ENCODE results near the gene TSPAN18. TPM values are rescaled to one million over a fixed set of nuclear protein-coding genes. Genes with fewer than 3 reads are reported as not detected.

Gene TSPAN18
- total RNA-seq, 2 experiments from 2014 or later = 7.3 to 8.4 TPM

DNA sequence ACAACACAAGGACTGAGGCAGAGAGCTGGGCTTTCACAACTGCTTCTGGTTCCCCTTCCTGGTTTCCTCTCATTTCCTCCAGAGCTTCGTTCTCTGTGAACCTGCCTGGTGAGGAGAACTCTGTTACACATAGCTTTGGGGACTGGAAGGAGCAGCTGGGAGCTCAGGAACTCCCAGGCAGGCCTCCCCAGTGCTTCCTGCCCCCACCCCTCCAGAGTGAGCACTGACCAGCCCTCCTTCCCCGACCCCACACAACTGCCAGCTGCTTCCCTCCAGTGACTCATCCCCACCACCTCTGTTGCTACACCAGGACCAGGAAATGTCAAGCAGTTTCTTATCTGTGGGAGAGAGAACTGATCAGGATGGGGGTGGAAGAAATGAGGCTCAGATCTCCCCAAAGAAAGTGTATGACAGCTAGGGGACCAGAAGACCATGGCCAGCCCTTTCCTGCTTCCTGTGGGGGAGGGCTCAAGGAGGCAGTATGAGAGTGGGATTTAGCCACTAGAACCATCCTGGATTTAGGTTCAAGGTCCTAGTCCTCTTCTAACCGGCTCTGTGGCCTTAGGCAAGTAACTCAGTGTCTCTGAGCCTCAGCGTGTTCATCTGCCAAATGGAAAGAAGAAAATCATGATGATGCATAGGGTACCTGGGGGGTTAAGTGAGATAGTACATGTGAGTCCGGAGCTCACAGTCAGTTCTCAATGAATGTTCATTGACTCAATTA lies 228.4 kb downstream of the TSPAN18 start:
- DNase-seq = no peak
- H3K27me3 Mint-ChIP-seq (ENCODE audit: low read depth) = peaks cover 2% of the 10 kb centered on the region
- intact Hi-C loops (cut with micrococcal nuclease) = no loop called here
- no peaks in the 10 kb centered on the region for H3K36me3 Mint-ChIP-seq (ENCODE audit: low read depth)
- peaks cover 6% of the 10 kb centered on the region for H3K4me1 Mint-ChIP-seq (ENCODE audit: low read depth)
- no peak overlapping the region for H3K4me3 Mint-ChIP-seq
- H3K9me3 Mint-ChIP-seq = no peaks in the 10 kb centered on the region
- CTCF ChIA-PET = interaction anchor here (1.2 kb wide), 2 partner anchors 148 to 150 kb away, joined by 4 to 7 read pairs; no protein-coding TSS in a partner anchor
- no peak overlapping the region for H3K27ac Mint-ChIP-seq

DNA sequence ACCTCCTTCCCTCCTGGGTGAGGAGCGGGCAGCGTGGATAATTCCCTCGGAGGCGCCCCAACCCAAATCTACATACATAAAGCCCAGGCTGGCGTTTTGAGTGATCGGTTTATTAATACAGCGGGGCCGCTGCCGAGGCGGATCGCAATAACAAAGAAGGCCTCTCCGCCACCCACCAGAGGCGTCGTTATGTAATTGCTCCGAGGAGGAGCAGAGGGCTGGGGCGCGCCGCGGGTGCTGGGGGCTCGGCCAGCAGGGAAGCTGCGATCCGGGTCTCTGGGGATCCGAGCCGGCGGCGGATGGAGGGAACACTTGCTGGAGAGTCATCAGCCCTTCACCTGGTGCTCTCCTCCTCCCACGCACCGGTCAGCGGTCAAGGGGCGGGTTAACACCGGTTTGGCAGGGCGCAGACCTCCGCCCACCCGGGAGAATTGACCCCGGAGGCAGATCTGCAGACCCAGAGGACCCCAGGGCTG lies 230.3 kb downstream of the TSPAN18 start:
- intact Hi-C loops (cut with micrococcal nuclease) = no loop called here
- no peak overlapping the region for H3K4me3 Mint-ChIP-seq
- peaks cover 2% of the 10 kb centered on the region for H3K27me3 Mint-ChIP-seq (ENCODE audit: low read depth)
- DNase-seq = no peak
- H3K27ac Mint-ChIP-seq = no peak overlapping the region
- CTCF ChIA-PET = no interaction called here
- H3K36me3 Mint-ChIP-seq (ENCODE audit: low read depth) = no peaks in the 10 kb centered on the region
- peaks cover 6% of the 10 kb centered on the region for H3K4me1 Mint-ChIP-seq (ENCODE audit: low read depth)
- H3K9me3 Mint-ChIP-seq = no peaks in the 10 kb centered on the region

DNA sequence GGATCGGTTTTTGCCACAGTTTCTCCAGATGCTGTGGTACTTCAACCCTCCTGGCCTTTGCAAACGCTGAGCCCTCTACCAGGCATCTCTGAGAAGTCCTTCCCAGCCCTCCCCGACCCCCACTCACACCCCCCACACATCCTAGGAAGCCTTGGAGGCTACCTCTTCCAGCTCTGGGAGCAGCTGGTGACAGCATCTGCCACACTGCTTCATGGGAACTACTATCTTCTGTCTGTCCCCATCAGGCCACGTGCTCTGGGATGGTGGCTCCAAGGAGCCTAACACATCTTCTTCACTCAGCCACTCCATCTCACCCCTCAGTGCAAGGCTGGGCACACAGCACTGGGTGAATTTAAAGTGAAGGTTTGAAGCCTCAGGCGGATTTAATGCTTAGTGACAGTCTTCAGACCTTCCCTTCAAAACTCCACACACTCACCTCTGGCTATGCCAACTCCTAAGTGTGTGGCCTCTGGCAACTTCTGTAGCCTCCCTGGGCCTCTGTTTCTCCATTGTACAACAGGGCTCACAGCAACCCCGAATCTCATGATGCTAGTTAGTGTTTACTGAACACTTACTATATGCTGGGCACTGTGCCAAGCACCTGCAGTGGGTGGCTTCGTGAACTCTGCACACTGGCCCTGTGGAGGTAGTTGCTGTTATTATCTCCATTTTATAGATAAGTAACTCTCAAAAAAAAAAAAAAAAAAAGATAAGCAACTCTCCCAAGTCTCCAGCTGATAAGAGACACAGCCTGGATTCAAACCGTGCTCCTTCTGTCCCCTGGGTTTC lies 231.2 kb downstream of the TSPAN18 start:
- Mint-ChIP-seq H3K27me3 (ENCODE audit: low read depth) (peaks cover 2% of the 10 kb centered on the region), H3K4me3 (no peak overlapping the region), H3K27ac (no peak overlapping the region), H3K36me3 (ENCODE audit: low read depth) (no peaks in the 10 kb centered on the region), H3K4me1 (ENCODE audit: low read depth) (peaks cover 6% of the 10 kb centered on the region), H3K9me3 (no peaks in the 10 kb centered on the region)
- CTCF ChIA-PET = interaction anchor here (0.6 kb wide), 1 partner anchor 910 kb away, joined by 3 read pairs; no protein-coding TSS in a partner anchor
- no peak for DNase-seq
- intact Hi-C loops (cut with micrococcal nuclease) = no loop called here

DNA sequence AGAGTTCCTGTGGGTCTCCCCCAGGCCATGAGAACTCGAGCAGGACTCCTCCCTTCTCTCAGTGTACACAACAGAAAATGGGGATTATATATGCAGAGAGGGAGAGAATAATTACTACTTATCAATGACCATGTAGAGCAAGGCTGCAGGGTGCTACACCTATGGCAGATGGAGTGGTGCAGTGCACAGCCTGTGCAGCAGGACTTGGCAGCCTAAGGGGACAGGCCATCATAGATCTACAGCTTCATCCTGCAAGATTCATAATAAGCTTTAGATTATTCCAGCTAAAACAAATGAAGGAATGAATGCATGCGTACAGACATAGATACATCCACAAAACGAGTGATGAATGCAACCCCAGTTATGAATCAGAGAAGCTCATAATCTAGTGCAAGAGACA lies 232.3 kb downstream of the TSPAN18 start:
- peaks cover 2% of the 10 kb centered on the region for H3K27me3 Mint-ChIP-seq (ENCODE audit: low read depth)
- DNase-seq = no peak
- no peaks in the 10 kb centered on the region for H3K9me3 Mint-ChIP-seq
- peaks cover 6% of the 10 kb centered on the region for H3K4me1 Mint-ChIP-seq (ENCODE audit: low read depth)
- intact Hi-C loops (cut with micrococcal nuclease) = no loop called here
- no peaks in the 10 kb centered on the region for H3K36me3 Mint-ChIP-seq (ENCODE audit: low read depth)
- CTCF ChIA-PET = interaction anchor here (0.6 to 2.2 kb wide), 6 partner anchors 11 to 909 kb away, joined by 3 to 8 read pairs (median 5); no protein-coding TSS in a partner anchor
- no peak overlapping the region for H3K4me3 Mint-ChIP-seq
- no peak overlapping the region for H3K27ac Mint-ChIP-seq

DNA sequence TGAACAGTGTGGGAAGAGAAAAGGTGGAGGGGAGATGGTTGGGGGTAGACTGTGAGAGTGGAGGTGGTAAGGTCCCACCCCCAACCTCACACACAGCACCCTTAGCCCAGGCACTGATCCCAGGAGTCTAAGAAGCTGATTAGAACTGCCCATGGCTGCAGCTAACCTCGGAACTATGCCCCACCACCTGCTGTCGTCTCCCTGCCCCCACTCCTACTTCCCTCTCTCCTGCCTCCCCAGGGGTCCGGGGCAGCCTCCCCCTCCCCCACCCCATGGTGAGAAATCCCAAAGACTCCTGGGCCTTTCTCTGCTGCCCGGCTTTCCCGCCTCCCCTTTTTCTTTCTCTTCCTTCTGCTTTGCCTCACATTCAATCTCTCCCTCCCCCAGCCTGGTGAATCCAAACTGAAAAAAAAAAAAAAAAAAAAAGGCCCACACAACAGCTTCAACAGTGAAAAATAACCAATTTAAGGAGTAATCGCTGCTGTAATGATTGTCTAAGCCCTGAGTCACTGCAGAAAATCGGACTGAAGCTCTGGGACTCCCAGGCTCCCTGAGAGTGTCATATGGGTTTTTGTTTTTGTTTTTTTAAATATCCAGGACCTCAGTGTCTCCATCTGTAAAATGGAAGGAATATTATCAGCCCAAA lies 233.6 kb downstream of the TSPAN18 start:
- CTCF ChIA-PET = interaction anchor here (0.6 to 2.2 kb wide), 6 partner anchors 16 to 175 kb away, joined by 3 to 8 read pairs (median 5); no protein-coding TSS in a partner anchor
- intact Hi-C loops (cut with micrococcal nuclease) = no loop called here
- Mint-ChIP-seq H3K9me3 (no peaks in the 10 kb centered on the region), H3K27me3 (ENCODE audit: low read depth) (peaks cover 2% of the 10 kb centered on the region), H3K4me1 (ENCODE audit: low read depth) (peaks cover 3% of the 10 kb centered on the region), H3K36me3 (ENCODE audit: low read depth) (no peaks in the 10 kb centered on the region), H3K4me3 (no peak overlapping the region), H3K27ac (no peak overlapping the region)
- DNase-seq = no peak

DNA sequence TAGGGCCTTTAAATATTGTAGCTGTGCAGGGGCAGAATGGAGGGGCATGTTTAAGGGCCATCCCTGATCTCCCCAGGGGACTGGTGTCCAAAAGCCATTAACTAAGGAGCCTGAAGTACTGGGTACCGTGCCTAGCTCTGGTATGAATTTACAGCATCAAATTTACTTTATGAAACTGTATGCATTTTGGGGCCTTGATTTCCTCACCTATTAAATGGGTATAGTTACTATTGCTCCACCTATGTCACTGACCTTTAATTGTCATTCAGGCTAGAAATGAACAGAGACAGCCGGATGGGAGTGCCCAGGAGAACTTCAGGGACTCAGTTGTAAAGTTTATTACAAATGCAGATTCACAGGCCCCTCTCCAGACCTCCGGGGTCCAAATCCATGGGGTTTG lies 235.7 kb downstream of the TSPAN18 start:
- Mint-ChIP-seq H3K4me1 (ENCODE audit: low read depth) (no peaks in the 10 kb centered on the region), H3K36me3 (ENCODE audit: low read depth) (no peaks in the 10 kb centered on the region), H3K27me3 (ENCODE audit: low read depth) (no peaks in the 10 kb centered on the region), H3K4me3 (no peak overlapping the region), H3K27ac (no peak overlapping the region), H3K9me3 (no peaks in the 10 kb centered on the region)
- DNase-seq = no peak
- intact Hi-C loops (cut with micrococcal nuclease) = no loop called here
- CTCF ChIA-PET = no interaction called here

DNA sequence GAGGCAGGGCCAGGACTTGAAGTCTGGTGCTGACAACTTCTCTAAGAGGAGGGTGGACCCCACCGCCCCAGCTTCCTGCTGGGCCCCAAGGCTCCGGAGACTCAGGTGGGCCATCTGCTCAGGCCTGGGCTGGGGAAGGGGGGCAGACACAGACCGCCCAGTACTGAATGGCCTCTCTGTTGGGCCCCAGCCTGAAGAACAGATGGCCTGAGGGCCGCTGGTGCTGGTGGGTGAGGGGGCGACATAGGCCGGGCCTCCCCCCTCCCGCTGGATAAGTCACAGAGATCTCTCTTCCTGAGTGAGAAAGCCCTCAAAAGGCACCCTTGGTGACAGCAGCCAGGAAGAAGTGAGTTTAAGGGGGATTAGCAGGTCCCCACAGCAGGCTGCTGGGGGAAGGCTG lies 236.4 kb downstream of the TSPAN18 start:
- no peak for DNase-seq
- Mint-ChIP-seq H3K9me3 (no peaks in the 10 kb centered on the region), H3K4me3 (no peak overlapping the region), H3K36me3 (ENCODE audit: low read depth) (no peaks in the 10 kb centered on the region), H3K27ac (no peak overlapping the region), H3K4me1 (ENCODE audit: low read depth) (no peaks in the 10 kb centered on the region), H3K27me3 (ENCODE audit: low read depth) (no peaks in the 10 kb centered on the region)
- intact Hi-C loops (cut with micrococcal nuclease) = no loop called here
- CTCF ChIA-PET = no interaction called here

DNA sequence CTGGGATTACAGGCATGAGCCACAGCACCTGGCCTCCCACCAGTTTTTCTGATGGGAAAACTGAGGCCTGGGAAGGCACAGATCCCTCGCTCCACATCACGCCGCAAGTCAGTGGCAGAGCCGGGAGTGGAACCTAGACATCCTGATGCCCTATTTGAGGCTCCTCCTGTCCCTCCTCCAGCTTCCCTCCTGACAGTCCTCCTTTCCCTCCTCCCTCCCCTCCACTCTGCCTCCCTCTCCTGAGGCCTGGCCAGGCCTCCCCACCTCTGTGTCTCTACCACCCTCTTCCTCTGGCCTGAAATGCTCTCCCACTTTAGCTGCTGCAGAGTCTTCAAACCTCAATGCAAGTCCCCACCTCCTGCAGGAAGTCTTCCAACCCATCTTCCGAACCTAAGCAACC lies 237.2 kb downstream of the TSPAN18 start:
- no peak for DNase-seq
- Mint-ChIP-seq H3K4me1 (ENCODE audit: low read depth) (no peaks in the 10 kb centered on the region), H3K36me3 (ENCODE audit: low read depth) (no peaks in the 10 kb centered on the region), H3K4me3 (no peak overlapping the region), H3K9me3 (no peaks in the 10 kb centered on the region), H3K27ac (no peak overlapping the region), H3K27me3 (ENCODE audit: low read depth) (no peaks in the 10 kb centered on the region)
- intact Hi-C loops (cut with micrococcal nuclease) = no loop called here
- CTCF ChIA-PET = interaction anchor here (0.9 to 1.7 kb wide), 3 partner anchors 16 to 347 kb away, joined by 3 to 5 read pairs (median 4); no protein-coding TSS in a partner anchor

DNA sequence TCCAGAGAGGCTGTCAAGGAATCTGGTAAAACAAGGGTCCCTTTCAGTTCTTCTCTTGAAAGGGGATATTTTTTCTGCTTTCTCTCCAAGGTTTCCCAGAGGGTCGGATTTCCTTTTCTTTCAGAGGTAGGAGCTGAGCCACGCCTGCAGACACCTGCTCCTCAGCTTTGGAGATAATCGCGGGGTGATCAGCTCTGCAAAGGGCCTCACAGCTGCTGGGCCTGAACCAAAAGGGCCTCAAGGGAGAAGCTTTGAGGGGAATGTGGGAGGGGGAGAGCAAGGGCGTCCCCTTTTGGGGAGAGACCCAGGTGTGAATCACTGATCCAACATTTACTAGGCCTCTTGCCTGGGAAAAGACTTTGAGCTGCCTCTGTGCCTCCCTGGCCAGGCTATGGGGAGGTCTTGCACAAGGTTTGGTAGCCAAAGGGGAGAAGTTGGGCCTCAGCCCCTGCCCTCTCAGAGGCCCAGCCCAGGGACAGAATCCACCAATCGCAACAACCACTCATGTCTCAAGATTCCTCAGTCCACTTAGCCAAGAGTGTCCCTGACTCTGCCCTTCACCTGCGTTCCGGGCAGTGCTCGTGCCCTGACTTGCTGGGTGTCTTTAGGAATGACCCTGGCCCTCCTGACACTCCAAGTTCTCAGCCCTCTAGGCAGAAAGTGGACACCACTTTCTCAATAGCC lies 237.9 kb downstream of the TSPAN18 start:
- Mint-ChIP-seq H3K9me3 (no peaks in the 10 kb centered on the region), H3K27me3 (ENCODE audit: low read depth) (no peaks in the 10 kb centered on the region), H3K4me3 (no peak overlapping the region), H3K27ac (no peak overlapping the region), H3K36me3 (ENCODE audit: low read depth) (no peaks in the 10 kb centered on the region), H3K4me1 (ENCODE audit: low read depth) (no peaks in the 10 kb centered on the region)
- intact Hi-C loops (cut with micrococcal nuclease) = no loop called here
- CTCF ChIA-PET = interaction anchor here (0.9 to 1.7 kb wide), 5 partner anchors 14 to 347 kb away, joined by 3 to 5 read pairs (median 4); partner anchors contain the start of gene TP53I11
- DNase-seq = no peak

DNA sequence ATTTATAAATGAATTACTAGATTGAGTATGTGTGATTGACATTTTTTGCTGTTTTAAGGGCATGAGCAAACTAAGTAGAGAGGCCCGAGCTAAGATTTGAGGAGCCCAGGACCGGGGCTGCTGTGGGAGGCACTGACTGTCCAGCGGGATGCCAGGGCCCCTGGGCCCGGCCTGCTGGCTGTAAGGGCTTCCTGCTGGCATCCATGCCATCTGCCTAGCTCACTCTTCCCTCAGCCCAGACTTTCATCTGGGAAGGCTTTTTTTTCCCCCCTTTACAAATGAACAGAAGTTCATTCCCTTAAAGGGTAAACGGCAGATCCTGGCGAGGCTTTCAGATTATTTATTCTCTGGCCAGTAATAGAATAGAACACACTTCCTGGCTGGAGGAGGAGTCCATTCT lies 239.9 kb downstream of the TSPAN18 start:
- CTCF ChIA-PET = interaction anchor here (1.6 to 2.2 kb wide), 2 partner anchors 30 to 139 kb away, joined by 4 to 6 read pairs; no protein-coding TSS in a partner anchor
- no peaks in the 10 kb centered on the region for H3K36me3 Mint-ChIP-seq (ENCODE audit: low read depth)
- H3K27ac Mint-ChIP-seq = no peak overlapping the region
- H3K4me1 Mint-ChIP-seq (ENCODE audit: low read depth) = no peaks in the 10 kb centered on the region
- H3K9me3 Mint-ChIP-seq = no peaks in the 10 kb centered on the region
- no peaks in the 10 kb centered on the region for H3K27me3 Mint-ChIP-seq (ENCODE audit: low read depth)
- H3K4me3 Mint-ChIP-seq = no peak overlapping the region
- no peak for DNase-seq
- intact Hi-C loops (cut with micrococcal nuclease) = no loop called here

DNA sequence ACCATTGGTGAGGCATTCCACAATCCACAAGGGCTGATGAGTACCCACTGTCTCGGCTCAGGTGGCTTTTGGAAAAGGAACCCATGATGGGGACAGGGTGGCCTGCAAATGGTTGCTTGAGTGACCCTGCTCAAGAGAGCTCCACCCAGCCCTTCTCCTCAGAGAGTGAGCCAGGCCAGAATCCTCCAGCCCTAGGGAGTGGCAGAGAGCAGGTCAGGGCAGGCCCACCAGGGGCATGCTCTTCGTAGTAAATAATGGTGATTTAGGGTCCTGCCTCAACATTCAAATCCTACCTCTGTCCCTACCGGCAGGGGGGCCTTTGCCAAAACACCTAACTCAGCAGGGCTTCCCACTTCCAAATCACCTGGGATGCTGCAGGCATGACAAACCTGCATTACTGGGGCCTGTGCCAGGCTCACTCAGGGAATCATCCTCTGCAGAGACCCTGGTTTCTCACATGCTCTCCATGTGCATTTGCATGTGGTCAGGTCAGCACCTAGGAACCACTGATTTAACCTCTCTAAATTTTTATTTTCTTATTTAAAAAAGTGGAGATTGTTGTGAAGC lies 241.3 kb downstream of the TSPAN18 start:
- H3K4me1 Mint-ChIP-seq (ENCODE audit: low read depth) = no peaks in the 10 kb centered on the region

More for the DNA sequence above, 241.3 kb downstream of the TSPAN18 start:
- intact Hi-C loops (cut with micrococcal nuclease) = no loop called here
- Mint-ChIP-seq H3K4me3 (no peak overlapping the region), H3K9me3 (no peaks in the 10 kb centered on the region), H3K27me3 (ENCODE audit: low read depth) (no peaks in the 10 kb centered on the region), H3K36me3 (ENCODE audit: low read depth) (no peaks in the 10 kb centered on the region), H3K27ac (no peak overlapping the region)
- no peak for DNase-seq
- CTCF ChIA-PET = interaction anchor here (2.2 kb wide), 1 partner anchor 32 kb away, joined by 6 read pairs; no protein-coding TSS in a partner anchor

Data from activated naive CD4-positive, alpha-beta T cell treated with anti-CD3 and anti-CD28 coated beads for 36 hours (primary cell).